IPS-NIHi7 (cell line): ENCODE measurements around the gene TAS2R40.
"Not testable (repeated sequence)": the region's sequence is repeated elsewhere in the genome, so short reads cannot be mapped to it uniquely, and the experiment has no call there.

ENCODE experiments used
- DNase-seq: peaks from one replicate; pipeline ENCODE4 v3.0.0; 2012; ENCODE audit warnings: mixed read lengths; ENCODE audit errors: extremely low spot score

The TAS2R40 gene

GRCh38 chr7:143250199-143250598 lies 28.4 kb downstream of the TAS2R40 start:
- no peak for DNase-seq

DNA sequence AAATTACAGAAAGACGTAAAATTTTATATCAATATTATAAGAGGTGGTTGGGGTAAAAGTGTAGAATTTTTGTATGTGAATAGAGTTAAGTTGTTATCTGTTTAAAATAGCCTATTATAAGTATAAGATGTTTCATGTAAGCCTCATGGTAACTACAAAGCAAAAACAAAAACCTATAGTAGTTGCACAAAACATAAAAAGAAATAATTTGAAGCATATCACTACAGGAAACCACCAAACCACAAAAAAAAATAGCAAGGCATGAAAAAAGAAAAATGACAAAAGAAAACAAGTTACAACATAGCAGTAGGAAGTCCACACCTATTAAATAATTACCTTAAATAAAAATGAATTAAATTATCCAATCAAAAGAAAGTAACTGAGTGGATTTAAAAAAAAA lies 29.0 kb downstream of the TAS2R40 start:
- no peak for DNase-seq

DNA sequence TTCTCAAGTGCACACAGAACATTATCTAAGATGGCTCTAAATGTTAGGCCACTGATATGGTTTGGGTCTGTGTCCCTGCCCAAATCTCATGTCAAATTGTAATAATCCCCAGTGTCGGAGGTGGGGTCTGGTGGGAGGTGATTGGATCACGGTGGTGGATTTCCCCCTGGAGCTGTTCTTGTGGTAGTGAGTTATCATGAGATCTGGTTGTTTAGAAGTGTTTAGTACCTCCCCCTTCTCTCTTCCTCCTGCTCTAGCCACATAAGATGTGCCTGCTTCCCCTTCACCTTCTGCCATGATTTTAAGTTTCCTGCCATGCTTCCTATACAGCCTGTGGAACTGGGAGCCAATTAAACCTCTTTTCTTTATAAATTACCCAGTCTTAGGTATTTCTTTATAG lies 30.2 kb downstream of the TAS2R40 start:
- no peak for DNase-seq

DNA sequence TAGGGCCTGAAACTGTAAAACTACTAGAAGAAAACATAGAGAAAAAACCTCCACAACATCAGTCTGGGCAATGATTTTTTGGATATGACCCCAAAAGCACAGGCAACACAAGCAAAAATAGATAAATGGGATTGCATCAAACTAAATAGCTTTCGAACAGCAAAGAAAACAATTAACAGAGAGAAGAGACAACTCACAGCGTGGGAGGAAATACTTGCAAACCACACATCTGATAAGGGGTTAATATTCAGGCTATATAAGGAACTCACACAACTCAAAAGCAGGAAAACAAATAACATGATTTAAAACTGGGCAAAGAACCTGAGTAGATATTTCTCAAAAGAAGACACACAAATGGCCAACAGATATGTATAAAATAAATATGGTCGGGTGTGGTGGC lies 33.7 kb downstream of the TAS2R40 start:
- no peak for DNase-seq

GRCh38 chr7:143256325-143256724 lies 34.5 kb downstream of the TAS2R40 start:
- DNase-seq: no peak

DNA sequence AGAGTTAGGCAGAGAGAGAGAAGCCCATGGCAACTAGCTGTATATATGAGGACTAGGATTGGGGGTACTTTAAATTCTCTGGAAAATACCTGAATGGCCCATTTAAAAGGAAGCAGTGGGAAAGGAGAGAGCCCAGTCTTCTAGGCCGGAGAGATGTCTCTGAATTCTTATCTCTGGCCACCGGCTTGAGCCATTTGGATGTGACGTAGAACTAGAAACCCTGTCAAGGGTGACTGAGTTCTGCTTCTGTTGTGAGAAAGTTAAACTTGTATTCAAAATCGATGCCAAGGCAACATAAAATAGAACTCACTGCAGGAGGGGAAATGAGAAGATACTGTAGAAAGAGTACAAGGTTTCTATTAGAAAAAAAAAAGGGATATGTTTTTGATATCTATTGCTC lies 35.1 kb downstream of the TAS2R40 start:
- no peak for DNase-seq

- DNase-seq: no peak
These were observed 35.7 kb downstream of the TAS2R40 start for GRCh38 chr7:143257501-143257900.

- no peak for DNase-seq
These were observed 37.0 kb downstream of the TAS2R40 start for GRCh38 chr7:143258831-143259230.

DNA sequence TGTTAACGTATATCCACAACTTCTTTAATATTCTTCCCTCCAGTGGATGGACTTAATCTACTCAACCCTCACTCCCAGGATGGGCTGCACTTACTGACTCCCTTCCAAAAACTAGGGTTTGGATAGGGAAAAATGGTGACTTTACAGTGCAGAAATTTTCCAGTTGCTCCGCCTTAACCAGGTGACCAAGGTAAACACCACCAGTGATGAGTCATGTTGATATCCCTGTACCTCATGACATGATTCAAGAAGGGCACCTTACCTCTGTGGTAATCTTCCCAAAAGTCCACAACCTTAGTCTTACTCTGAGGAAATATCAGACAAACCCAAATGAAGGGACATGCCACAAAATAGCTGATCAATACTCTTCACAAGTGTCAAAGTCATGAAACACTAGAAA lies 37.9 kb downstream of the TAS2R40 start:
- DNase-seq: no peak

- DNase-seq: no peak
These were observed 40.1 kb downstream of the TAS2R40 start for GRCh38 chr7:143261901-143262300.

DNA sequence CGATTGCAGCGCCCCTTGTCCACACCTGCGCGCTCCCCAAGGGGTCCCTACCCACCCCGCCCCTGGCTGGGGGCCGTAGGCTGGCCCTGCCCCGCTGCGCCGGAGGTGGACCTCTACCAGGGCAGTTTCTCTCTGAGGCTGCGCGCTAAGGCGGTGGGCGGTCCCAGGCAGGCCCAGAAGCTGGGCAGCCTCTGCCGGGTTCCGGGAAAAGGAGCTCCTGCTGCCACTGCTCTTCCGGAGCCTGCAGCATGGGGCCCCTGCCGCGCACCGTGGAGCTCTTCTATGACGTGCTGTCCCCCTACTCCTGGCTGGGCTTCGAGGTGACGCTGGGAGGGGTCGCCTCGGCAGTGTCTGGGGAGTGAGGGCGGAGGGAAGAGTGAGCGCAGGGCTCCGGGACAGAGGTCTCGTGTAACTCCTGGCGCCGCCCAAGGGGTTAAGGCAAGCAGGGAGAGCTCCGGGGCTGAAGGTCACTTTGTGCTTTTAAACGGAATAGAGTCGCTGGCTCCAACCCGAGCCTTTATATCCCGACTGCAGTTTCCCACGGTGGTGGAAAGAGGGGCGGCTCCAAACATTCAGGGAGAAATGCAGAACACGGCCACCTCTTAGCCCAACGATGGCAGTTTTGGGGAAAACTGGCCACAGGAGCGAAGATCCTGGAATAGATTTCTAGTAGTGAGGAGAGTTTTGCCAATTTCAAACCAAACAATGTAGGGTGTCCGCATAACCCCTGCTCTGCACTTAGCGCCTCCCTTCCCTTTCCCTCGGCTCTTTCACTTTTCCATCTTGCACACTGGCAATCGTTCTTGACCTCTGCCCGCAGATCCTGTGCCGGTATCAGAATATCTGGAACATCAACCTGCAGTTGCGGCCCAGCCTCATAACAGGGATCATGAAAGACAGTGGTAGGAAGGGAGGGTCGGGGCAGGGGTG lies 41.7 kb downstream of the TAS2R40 start, which contains the start of gene GSTK1:
Gene GSTK1, plus strand, starts transcription at position 176 of the 930 bp plus-strand sequence. Its CDS starts 73 bp downstream, at position 249.
- peak; percentile 91 for DNase-seq

DNA sequence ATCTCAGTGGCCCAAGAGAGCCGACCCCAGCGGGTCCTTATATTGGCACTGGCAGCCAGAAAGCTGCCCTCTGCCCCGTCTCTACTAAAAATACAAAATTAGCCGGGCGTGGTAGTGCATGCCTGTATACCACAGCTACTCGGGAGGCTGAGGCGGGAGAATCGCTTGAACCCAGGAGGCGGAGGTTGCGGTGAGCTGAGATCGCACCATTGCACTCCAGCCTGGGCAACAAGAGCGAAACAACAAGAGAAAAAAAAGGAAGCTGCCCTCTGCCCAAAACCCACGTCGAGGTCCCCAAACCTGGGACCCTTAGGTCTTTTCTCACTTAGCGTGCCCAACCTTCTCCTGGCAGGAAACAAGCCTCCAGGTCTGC lies 42.3 kb downstream of the TAS2R40 start:
- not testable (repeated sequence) for DNase-seq

DNA sequence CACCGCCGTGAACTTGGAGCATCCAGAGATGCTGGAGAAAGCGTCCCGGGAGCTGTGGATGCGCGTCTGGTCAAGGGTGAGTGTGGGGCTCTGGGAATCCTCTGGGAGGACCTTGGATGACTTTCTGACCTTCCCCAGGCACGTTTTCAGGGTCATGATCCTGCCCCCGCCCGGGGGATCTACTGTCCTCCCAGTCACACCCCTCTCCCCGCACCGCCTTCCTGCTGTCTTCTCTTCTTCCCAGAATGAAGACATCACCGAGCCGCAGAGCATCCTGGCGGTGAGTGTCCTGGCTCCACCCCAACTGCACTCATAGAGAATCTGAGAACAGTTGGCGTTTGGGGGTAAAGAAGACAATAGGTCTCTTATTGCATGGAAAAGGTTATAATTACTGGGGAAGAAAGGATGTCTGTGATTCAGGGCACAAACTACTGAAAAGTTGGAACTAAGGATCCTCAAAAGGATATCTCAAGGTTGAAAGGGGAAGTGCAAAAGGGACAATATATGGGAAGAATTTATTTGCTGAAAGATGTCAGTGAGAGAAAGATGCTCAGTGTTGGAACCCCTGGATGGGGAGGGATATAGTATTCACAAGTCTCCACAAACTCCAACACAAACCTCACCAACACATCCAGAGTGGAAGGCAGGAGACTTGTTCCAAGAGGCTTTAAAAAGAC lies 43.3 kb downstream of the TAS2R40 start:
- DNase-seq: no peak

- DNase-seq: no peak
These were observed 47.4 kb downstream of the TAS2R40 start for GRCh38 chr7:143269251-143269650.

GRCh38 chr7:143271240-143271639 lies 49.4 kb downstream of the TAS2R40 start:
- no peak for DNase-seq
